NB4 (cell line): Measurements from ENCODE around the gene ZBP1.

Experiments used
- DNase-seq: peaks from one replicate; pipeline ENCODE4 v3.0.0; 2010; ENCODE audit warnings: low read depth
- H3K4me3 ChIP-seq: one replicate; pipeline ENCODE4 v1.5.1; 2011; ENCODE audit warnings: mild to moderate bottlenecking, low read depth, low read length, moderate library complexity
- CTCF ChIP-seq: IDR thresholded peaks from one replicate; pipeline ENCODE4 v1.5.1; 2012; ENCODE audit warnings: low read depth, low read length
- MYC ChIP-seq: IDR thresholded peaks from 2 replicates; pipeline ENCODE4 v1.6.1; 2011; ENCODE audit warnings: low read depth, low read length
- POLR2A ChIP-seq: IDR thresholded peaks from 2 replicates; pipeline ENCODE4 v1.6.1; 2011; ENCODE audit warnings: mild to moderate bottlenecking; ENCODE audit not compliant: insufficient read length; ENCODE audit errors: extremely low read depth
- TF ChIP-seq, protein P1 (sequence below): IDR thresholded peaks from 2 replicates; pipeline ENCODE4 v1.6.1; 2011; ENCODE audit warnings: low read depth, low read length

ZBP1 gene

DNA sequence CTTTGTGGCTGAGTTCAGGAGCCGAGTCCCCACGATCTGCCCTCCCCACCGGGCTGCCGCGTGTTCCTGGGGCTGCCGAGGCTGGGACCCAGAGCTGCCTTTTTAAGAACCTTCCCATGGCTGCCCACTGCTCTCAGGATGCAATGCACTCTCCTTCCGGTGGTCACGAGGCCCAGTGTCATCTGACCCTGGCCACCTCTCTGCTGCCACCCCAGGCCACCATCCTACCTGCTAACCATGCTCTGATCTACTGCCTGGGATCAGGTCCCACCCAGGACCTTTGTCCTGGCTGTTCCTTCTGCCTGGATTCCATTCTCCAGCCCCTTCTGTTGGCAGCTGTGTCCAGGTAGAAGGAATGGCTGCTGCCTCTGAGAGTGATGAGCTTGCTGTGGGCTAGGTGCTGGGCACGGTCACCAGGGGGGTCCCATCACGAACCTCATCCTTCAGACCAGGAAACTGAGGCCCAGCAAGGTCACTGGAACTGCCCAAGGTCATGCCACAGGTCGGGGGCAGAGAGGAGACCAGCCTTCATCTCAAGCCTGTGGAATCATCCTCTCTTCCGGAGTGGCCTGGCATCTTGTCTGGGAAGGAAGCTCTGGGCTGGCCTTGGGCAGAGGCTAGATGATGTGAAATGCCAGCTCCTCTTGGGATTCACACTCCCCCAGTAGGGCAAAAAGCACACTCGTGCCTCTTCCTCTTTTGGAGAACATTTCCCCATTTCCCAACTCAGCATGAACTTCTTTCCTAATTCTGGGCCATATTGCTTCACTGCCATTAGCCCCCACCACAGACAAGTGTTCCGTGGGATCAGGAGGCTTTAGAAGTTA is 38.8 kb downstream of the ZBP1 start:
- no peak overlapping the region for H3K4me3 ChIP-seq
- TF ChIP-seq MYC: no peak
- TF ChIP-seq CTCF: no peak
- TF ChIP-seq, protein P1, sequence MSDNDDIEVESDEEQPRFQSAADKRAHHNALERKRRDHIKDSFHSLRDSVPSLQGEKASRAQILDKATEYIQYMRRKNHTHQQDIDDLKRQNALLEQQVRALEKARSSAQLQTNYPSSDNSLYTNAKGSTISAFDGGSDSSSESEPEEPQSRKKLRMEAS: no peak
- no peak for TF ChIP-seq POLR2A
- DNase-seq: peak; percentile 65

DNA sequence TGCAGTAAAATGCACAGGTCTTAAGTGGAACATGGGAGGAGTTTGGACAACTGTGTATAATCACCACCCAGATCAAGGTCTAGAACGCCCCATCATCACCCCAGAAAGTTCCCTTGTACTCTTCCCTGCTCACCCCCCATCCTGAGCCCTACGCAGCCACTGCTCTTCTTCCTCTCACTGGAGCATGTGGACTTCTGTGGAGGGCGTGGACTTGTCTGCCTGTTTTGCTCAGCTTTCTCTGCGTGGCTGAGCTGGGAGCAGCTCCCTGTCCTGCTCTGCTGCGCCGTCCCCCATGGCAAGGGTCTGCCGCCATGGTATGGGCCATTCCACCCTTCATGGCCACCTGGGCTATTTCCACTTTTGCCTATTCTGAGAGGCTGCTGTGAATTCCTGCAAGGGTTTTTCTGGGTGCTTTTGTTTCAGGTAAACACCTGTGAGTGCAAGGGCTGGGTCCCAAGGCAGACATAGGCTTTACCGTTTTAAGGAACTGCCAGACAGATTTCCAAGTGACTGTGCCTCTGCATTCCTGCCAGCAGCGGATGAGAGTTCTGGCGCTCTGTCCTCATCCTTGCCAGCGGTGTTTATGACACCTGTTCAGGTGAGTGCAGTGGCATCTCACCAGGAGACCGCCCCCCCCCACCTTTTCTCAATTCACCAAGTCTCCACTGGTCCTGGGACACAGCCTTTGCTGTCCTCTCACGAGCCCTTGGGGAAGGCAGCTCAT is 39.6 kb downstream of the ZBP1 start:
- no peak overlapping the region for H3K4me3 ChIP-seq
- DNase-seq: no peak
- TF ChIP-seq POLR2A: no peak
- no peak for TF ChIP-seq MYC
- TF ChIP-seq CTCF: no peak
- TF ChIP-seq, protein P1: no peak

DNA sequence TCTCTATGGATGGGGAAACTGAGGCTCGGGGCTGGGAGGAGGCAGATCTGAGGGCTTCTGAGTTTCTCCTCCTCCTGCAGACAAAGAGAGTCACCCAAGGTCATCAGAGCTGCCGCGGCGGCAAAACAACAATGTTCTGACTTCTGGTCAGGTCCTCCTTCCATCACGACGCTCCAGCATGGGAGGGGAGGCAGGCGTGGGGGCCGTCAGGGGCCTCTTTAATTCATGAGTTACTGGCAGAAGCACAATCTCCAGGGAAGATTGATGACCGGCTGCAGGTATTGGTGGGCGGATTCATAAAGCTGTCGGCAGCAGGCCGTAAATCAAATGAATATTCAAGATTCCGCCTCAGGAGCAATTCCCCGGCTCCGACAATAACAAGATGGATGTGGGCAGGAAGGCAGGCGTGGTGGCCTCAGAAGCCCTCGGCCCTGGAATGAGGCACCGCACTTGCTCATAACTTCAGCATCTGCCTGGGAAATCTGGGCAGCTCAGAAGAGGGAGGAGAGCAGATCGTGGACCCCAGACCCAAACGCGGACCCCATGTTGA is 40.3 kb downstream of the ZBP1 start:
- H3K4me3 ChIP-seq: no peak overlapping the region
- TF ChIP-seq POLR2A (no peak), CTCF (no peak)
- no peak for DNase-seq

DNA sequence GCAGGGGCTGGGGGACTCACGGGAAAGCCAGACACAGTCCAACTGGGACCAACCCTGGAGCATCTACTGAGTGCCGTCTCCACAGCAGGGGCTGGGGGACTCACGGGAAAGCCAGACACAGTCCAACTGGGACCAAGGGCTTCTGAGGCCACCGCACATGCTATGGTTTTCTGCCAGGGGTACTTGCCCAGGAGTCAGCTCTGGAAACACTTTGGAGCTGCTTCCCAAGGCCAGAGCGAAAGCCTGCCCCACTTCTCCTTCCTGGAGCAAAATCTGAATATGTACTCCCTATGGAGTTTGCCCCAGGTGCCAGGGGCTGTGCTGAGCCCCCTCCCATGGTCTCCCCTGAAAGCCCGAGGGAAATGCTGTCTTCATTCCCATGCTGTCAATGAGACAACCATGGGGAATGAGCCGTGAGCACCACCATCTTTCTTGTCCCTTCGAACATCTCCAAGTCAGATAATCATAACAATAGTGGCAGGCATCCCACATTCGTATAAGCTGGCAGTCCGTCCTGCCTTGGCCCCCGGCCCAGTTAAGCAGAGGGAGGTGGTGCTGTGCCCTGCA is 40.8 kb downstream of the ZBP1 start:
- DNase-seq: no peak
- H3K4me3 ChIP-seq: no peak overlapping the region
- TF ChIP-seq MYC (no peak), CTCF (no peak), POLR2A (no peak)
- TF ChIP-seq, protein P1: no peak

DNA sequence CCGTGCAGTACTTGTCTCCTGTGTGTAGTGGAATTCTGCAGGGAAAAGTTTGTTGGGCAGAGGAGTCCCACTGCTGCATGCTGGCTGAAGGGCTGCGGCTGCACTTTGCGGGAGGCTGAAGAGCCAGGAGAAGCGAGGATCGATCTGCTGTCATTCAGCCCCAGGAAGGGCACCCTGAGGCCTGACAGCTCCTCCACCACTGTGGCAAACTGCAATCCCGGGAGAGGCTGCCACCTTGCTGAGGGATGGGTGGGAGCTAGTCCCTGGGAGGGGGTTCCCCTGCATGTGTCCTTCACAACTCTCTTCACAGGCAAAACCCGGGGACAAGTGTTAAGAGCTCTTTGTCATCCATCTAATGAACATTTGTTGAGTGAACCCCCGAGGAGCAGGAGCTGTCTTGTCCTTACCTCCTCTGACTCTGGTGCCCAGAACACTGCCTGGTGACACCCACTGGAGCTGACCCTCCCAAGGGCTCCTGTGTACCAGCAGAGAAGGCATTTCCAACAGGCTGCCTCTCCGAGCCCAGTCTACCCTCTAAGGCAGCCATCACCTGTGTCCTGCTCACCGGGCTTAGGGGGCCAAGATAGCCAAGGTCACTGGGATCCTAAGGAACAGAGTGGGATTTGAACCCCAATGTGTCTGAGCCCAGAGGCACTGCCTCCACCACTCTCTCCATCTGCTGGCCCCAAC is 41.6 kb downstream of the ZBP1 start:
- DNase-seq: no peak
- TF ChIP-seq POLR2A (no peak), MYC (no peak), CTCF (no peak)
- TF ChIP-seq, protein P1: no peak
- no peak overlapping the region for H3K4me3 ChIP-seq
